Stimulated activated naive CD4-positive, alpha-beta T cell treated with Interleukin-2 at 50 U/mL for 16 hours (primary cell): Measurements from ENCODE around the gene TRAF2.
A peak's percentile ranks its signal among the peaks of the same experiment; 100 is the strongest.

Source experiments
- DNase-seq: peaks from one replicate; lab custom pipeline; 2025; lab: John Stamatoyannopoulos, UW

The TRAF2 gene

GRCh38 chr9:136937186-136938001 is 51.1 kb downstream of the TRAF2 start:
- DNase-seq: no peak

GRCh38 chr9:136939431-136939995 is 53.2 kb downstream of the TRAF2 start:
- no peak for DNase-seq

GRCh38 chr9:136939996-136940525 is 53.7 kb downstream of the TRAF2 start:
- no peak for DNase-seq

GRCh38 chr9:136940526-136941230 is 54.4 kb downstream of the TRAF2 start:
- DNase-seq: no peak

GRCh38 chr9:136941231-136942111 is 55.2 kb downstream of the TRAF2 start:
- no peak for DNase-seq

GRCh38 chr9:136942112-136942880 is 56.0 kb downstream of the TRAF2 start:
- no peak for DNase-seq

GRCh38 chr9:136942881-136943230 is 56.5 kb downstream of the TRAF2 start:
- no peak for DNase-seq

- peak; percentile 20 for DNase-seq
Observed at GRCh38 chr9:136943291-136944211, 57.2 kb downstream of the TRAF2 start.

- DNase-seq: no peak
Observed at GRCh38 chr9:136944212-136944518, 57.8 kb downstream of the TRAF2 start.

GRCh38 chr9:136944519-136945332 is 58.4 kb downstream of the TRAF2 start, which contains the start of the genes C8G and FBXW5:
Gene C8G (plus strand): TSS chr9:136945243. CDS start chr9:136945321, 78 bp downstream.
Gene FBXW5 (minus strand): TSS chr9:136944738. CDS start chr9:136944083, 655 bp downstream.
- DNase-seq: peak; percentile 91

- DNase-seq: no peak
Observed at GRCh38 chr9:136945333-136946227, 59.3 kb downstream of the TRAF2 start.

GRCh38 chr9:136946228-136947027 is 60.1 kb downstream of the TRAF2 start:
- no peak for DNase-seq

GRCh38 chr9:136947028-136947891 is 60.9 kb downstream of the TRAF2 start:
- no peak for DNase-seq

GRCh38 chr9:136947955-136948510 is 61.7 kb downstream of the TRAF2 start:
- no peak for DNase-seq

GRCh38 chr9:136949239-136949816 is 63.0 kb downstream of the TRAF2 start:
- DNase-seq: no peak
